T-helper 1 cell treated with Interleukin-12 subunit alpha and Interleukin-12 subunit beta and Interleukin-4 antibody, amounts not matched to agents 30 μg/mL and 1 μg/mL, for 36 hours (primary cell): ENCODE results near the gene HORMAD1.
"Not testable (repeated sequence)": the region's sequence is repeated elsewhere in the genome, so short reads cannot be mapped to it uniquely, and the experiment has no call there.

ENCODE experiments used
- H3K27ac Mint-ChIP-seq: one replicate; pipeline ENCODE4 v1.8.0; 2021; ENCODE audit warnings: mild to moderate bottlenecking, mixed read lengths
- H3K27me3 Mint-ChIP-seq: one replicate; pipeline ENCODE4 v1.8.0; 2021; ENCODE audit warnings: low read depth, mixed read lengths
- H3K36me3 Mint-ChIP-seq: one replicate; pipeline ENCODE4 v1.8.0; 2021; ENCODE audit warnings: low read depth, mixed read lengths
- H3K4me1 Mint-ChIP-seq: one replicate; pipeline ENCODE4 v1.8.0; 2021; ENCODE audit warnings: low read depth, mixed read lengths
- H3K4me3 Mint-ChIP-seq: one replicate; pipeline ENCODE4 v1.8.0; 2021; ENCODE audit warnings: mild to moderate bottlenecking, moderate library complexity, mixed read lengths
- H3K9me3 Mint-ChIP-seq: one replicate; pipeline ENCODE4 v1.8.0; 2021; ENCODE audit warnings: mixed read lengths

HORMAD1 gene, protein sequence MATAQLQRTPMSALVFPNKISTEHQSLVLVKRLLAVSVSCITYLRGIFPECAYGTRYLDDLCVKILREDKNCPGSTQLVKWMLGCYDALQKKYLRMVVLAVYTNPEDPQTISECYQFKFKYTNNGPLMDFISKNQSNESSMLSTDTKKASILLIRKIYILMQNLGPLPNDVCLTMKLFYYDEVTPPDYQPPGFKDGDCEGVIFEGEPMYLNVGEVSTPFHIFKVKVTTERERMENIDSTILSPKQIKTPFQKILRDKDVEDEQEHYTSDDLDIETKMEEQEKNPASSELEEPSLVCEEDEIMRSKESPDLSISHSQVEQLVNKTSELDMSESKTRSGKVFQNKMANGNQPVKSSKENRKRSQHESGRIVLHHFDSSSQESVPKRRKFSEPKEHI

DNA sequence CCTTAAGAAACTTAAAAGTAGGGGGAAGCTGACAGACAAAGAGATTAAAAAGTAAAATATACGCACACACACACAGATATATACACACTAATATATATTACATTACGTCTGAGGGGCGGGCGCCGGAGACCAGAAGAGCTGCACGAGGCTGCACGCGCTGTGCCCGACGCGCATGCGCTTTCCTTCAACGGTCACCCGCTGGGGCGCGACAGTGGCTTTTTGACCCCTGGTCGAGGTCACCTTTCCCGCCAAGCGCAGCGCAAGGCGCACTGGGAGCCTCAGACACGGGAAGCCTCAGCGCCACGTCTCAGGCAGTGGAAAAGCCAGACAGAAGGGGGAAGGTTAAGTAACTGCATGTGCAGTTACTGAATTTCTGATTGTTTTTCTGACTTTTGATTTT lies at the start of gene HORMAD1:
Gene HORMAD1, minus strand, starts transcription at position 193 of the 400 bp plus-strand sequence. CDS start 1,390 bp downstream, outside the sequence.
- Mint-ChIP-seq H3K27ac (no peak within 1 kb of the TSS), H3K4me1 (no peaks in the 10 kb centered on the region), H3K36me3 (no peaks in the 10 kb centered on the region), H3K4me3 (no peak within 1 kb of the TSS), H3K27me3 (peaks cover 9% of the 10 kb centered on the region), H3K9me3 (no peaks in the 10 kb centered on the region)

DNA sequence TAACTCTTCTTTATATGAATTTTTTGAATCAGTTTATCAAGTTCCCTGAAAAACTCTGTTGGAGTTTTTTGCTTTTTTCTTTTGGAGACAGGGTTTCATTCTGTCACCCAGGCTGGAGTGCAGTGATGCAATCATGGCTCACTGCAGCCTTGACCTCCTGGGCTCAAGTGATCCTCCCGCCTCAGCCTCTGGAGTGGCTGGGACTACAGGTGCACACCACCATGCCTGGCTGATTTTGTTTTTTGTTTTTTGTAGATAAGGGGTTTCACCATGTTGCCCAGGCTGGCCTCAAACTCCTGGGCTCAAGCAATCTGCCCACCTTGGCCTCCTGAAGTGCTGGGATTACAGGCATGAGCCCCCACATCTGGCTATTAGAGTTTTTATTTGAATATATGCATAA lies 47.0 kb upstream of the HORMAD1 start:
- not testable (repeated sequence) for H3K4me3 Mint-ChIP-seq, H3K27me3 Mint-ChIP-seq, H3K9me3 Mint-ChIP-seq, H3K27ac Mint-ChIP-seq
- Mint-ChIP-seq H3K4me1 (peaks cover 32% of the 10 kb centered on the region), H3K36me3 (peaks cover 13% of the 10 kb centered on the region)

DNA sequence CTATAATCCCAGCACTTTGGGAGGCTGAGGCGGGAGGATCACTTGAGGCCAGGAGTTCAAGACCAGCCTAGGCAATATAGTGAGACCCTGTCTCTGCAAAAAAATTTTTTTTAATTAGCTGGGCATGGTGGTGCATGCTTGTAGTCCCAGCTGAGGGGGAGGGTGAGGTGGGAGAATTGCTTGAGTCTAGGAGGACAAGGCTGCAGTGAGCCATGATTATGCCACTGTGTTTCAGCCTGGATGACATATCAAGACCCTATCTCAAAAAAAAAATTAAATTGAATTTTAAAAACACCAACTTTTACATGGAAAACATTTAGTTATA lies 45.2 kb upstream of the HORMAD1 start:
- H3K9me3 Mint-ChIP-seq, H3K27me3 Mint-ChIP-seq: not testable (repeated sequence)
- Mint-ChIP-seq H3K4me1 (peaks cover 33% of the 10 kb centered on the region), H3K27ac (peak overlapping the region; percentile 91), H3K36me3 (peaks cover 25% of the 10 kb centered on the region), H3K4me3 (peak overlapping the region; percentile 89)

DNA sequence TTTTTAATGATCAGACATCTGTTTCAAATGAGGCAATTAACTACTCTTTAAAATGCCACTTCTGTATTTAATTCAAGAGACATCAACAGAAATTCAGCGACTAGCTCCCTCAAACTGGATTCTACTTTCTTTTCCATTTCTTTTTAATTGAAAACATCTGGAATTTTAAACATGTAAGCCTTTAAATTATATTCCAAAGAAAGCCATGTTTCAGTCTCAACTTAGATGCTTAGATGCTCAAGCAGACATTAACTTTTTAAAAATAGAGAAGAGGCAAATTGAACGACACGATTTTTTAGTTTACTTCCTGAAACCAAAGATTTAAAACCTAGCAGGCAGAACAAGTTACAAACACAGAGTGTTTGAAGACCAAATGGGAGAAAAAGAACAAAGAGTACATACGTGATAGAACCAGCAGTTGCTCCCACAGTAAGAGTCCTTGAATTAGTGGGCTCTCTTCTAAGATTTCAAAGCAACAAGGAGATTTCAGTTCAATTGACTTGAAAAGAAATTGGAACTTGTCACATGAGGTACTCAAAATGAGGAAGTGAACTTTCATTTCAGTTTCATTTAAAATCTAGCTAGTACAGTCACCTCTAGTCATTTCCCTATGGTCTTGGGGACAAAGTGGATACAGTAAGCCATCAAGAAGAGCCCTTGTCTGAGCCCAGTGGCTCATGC lies 44.7 kb upstream of the HORMAD1 start, which contains the start of gene CTSS:
Gene CTSS, minus strand, starts transcription at position 483 of the 681 bp plus-strand sequence. CDS start 1,015 bp downstream, outside the sequence.
- Mint-ChIP-seq H3K27me3 (no peaks in the 10 kb centered on the region), H3K4me1 (peaks cover 31% of the 10 kb centered on the region), H3K4me3 (peak within 1 kb of the TSS; percentile 89), H3K9me3 (no peaks in the 10 kb centered on the region), H3K36me3 (peaks cover 29% of the 10 kb centered on the region), H3K27ac (peak within 1 kb of the TSS; percentile 91)

DNA sequence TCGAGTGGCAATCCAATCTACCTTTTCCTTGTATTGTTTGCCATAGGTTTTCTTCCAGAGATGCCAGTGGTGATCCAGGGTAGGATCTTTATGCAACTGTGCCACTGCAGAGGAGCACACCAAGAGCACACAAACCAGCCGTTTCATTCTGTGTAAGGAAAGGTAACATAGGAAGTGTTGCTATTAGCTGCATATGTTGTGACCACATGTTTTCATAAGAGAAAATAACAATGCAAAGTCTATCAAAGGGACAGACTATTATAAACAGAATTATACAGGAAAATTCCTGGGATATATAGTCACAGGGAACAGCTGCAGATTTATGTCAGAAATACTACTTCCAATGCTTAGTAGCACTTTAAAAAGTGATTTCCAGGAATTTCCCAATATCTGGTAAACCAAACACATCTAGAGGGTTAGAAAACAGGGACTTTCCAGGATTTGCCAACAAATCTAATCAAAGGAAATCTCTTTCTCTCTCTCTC lies 44.0 kb upstream of the HORMAD1 start:
- H3K27ac Mint-ChIP-seq: peak overlapping the region; percentile 91
- H3K27me3 Mint-ChIP-seq: no peaks in the 10 kb centered on the region
- peaks cover 33% of the 10 kb centered on the region for H3K36me3 Mint-ChIP-seq
- H3K4me1 Mint-ChIP-seq: peaks cover 33% of the 10 kb centered on the region
- peak overlapping the region; percentile 89 for H3K4me3 Mint-ChIP-seq
- no peaks in the 10 kb centered on the region for H3K9me3 Mint-ChIP-seq

DNA sequence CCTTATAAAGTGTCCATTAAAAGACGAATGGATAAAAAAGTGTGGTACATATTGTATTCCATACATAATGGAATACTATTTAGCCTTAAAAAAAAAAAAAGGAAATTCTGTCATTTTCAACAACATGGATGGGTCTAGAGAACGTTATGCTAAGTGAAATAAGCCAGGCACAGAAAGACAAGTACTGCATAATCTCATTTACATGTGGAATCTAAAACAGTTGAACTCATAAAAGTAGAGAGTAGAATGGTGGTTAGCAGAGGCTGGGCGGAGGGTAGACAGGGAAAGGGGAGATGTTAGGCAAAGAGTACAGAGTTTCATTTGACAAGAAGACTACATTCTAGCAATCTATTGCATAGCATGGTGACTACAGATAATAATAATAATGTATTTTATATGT lies 42.3 kb upstream of the HORMAD1 start:
- Mint-ChIP-seq H3K4me3 (peak overlapping the region; percentile 3), H3K27ac (no peak overlapping the region), H3K4me1 (peaks cover 33% of the 10 kb centered on the region)

DNA sequence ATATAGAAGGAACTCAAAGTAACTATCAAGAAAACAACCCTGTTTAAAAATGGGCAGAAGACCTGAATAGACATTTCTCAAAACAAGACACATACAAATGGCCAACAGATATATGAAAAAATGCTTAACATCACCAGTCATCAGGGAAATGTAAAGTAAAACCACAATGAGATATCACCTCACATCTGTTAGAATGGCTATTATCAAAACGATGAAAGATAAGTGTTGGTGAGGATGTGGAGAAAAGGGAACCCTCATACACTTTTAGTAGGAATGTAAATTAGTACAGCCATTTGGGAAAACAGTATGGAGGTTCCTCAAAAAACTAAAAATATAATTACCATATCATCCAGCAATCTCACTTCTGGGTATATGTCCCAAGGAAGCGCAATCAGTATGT lies 41.9 kb upstream of the HORMAD1 start:
- Mint-ChIP-seq H3K27me3 (no peaks in the 10 kb centered on the region), H3K36me3 (peaks cover 36% of the 10 kb centered on the region), H3K4me1 (peaks cover 33% of the 10 kb centered on the region), H3K4me3 (peak overlapping the region; percentile 3), H3K9me3 (no peaks in the 10 kb centered on the region), H3K27ac (no peak overlapping the region)

More for the DNA sequence above, 42.3 kb upstream of the HORMAD1 start:
- Mint-ChIP-seq H3K36me3 (peaks cover 36% of the 10 kb centered on the region), H3K9me3 (no peaks in the 10 kb centered on the region), H3K27me3 (no peaks in the 10 kb centered on the region)

DNA sequence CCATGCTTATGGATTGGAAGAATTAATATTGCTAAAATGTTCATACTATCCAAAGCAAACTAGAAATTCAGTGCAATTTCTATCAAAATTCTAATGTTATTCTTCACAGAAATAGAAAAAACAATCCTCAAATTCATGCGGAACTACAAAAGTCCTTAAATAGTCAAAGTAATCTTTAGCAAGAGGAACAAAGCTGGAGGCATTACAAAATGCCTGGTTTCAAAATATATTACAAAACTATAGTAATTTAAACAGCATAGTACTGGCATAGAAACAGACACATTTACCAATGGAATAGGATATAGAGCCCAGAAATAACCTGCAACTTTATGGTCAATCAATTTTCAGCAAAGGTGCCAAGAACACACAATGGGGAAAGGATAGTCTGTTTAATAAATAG lies 41.1 kb upstream of the HORMAD1 start:
- Mint-ChIP-seq H3K27me3 (no peaks in the 10 kb centered on the region), H3K4me1 (peaks cover 33% of the 10 kb centered on the region), H3K27ac (no peak overlapping the region), H3K9me3 (no peaks in the 10 kb centered on the region), H3K36me3 (peaks cover 39% of the 10 kb centered on the region), H3K4me3 (no peak overlapping the region)

DNA sequence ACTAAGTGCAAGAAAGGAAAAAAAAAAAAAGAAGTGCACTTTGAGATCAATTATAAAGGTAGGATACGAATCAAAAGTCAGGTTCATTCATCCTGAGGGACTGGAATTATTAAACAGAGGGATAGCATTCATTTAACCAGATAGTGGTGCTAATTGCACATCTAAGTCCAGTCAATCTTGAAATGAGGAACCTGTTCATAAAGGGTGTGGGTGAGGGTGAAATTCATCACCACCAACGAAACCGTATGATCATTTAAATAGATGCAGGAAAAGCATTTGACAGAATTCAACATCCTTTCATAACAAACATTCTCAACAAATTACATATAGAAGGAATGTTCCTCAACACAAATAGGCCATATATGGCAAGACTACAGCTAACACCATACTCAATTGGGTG lies 39.3 kb upstream of the HORMAD1 start:
- Mint-ChIP-seq H3K36me3 (peaks cover 40% of the 10 kb centered on the region), H3K9me3 (no peaks in the 10 kb centered on the region), H3K27ac (no peak overlapping the region), H3K4me1 (peaks cover 27% of the 10 kb centered on the region), H3K27me3 (no peaks in the 10 kb centered on the region), H3K4me3 (no peak overlapping the region)

DNA sequence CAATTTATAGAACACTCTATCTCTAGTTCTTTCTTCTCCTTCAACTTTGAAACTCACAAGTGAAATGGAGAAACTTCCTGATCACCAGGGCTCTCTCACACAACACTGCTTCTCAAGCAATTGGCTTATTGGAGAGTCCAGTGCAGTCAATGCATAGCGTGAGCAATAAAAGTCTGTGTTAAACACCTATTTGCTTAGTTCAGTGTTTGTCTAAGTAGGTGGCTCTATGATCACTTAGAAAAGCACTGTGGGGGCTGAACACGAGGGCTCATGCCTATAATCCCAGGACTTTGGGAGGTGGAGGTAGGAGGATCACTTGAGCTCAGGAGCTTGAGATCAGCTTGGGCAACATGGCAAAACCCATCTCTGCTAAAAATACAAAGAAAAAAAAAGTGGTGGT lies 32.7 kb upstream of the HORMAD1 start:
- Mint-ChIP-seq H3K36me3 (peaks cover 34% of the 10 kb centered on the region), H3K4me1 (peaks cover 13% of the 10 kb centered on the region), H3K27ac (no peak overlapping the region), H3K27me3 (no peaks in the 10 kb centered on the region), H3K4me3 (no peak overlapping the region), H3K9me3 (no peaks in the 10 kb centered on the region)

DNA sequence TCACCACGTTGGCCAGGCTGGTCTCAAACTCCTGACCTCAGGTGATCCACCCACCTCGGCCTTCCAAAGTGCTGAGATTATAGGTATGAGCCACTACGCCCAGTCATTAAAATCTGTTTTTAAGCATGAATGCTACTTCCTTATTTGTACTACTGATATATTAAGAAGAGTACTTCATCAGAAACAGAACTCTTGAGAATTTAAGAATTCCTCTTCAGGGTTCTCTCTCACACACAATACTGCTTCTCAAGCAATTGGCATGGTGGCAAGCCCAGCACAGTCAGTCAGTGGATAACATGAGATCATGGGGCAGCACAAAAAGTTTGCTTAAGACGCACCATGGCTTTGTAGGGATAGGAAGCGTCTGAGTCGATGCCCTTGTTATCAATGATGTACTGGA lies 30.7 kb upstream of the HORMAD1 start:
- Mint-ChIP-seq H3K4me3 (no peak overlapping the region), H3K9me3 (no peaks in the 10 kb centered on the region), H3K27me3 (no peaks in the 10 kb centered on the region), H3K36me3 (peaks cover 32% of the 10 kb centered on the region), H3K4me1 (peaks cover 13% of the 10 kb centered on the region), H3K27ac (no peak overlapping the region)

DNA sequence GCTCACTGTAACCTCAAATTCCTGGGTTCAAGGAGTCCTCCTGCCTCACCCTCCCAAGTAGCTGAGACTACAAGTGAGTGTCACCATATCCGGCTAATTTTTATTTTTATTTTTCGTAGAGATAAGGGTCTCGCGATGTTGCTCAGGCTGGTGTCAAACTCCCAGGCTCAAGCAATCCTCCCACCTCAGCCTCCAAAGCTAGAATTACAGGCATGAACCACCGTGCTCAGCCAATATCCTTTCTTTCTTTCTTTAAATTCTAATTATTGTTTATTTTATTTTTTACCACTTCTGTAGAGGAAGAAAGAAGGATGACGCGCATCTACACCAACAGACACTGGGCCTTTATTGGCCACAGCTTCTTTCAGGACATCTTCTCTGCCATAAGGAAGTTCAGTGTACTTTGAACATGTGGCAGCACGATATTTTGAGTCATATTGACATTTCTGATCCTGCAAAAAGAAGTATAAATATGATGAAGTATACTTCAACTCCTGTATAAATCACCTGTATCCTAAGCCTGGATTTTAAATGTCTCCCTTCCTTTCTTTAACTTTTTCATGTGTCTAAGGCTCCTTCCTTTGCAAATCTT lies 29.1 kb upstream of the HORMAD1 start:
- Mint-ChIP-seq H3K4me3 (no peak overlapping the region), H3K27me3 (no peaks in the 10 kb centered on the region), H3K27ac (no peak overlapping the region)

DNA sequence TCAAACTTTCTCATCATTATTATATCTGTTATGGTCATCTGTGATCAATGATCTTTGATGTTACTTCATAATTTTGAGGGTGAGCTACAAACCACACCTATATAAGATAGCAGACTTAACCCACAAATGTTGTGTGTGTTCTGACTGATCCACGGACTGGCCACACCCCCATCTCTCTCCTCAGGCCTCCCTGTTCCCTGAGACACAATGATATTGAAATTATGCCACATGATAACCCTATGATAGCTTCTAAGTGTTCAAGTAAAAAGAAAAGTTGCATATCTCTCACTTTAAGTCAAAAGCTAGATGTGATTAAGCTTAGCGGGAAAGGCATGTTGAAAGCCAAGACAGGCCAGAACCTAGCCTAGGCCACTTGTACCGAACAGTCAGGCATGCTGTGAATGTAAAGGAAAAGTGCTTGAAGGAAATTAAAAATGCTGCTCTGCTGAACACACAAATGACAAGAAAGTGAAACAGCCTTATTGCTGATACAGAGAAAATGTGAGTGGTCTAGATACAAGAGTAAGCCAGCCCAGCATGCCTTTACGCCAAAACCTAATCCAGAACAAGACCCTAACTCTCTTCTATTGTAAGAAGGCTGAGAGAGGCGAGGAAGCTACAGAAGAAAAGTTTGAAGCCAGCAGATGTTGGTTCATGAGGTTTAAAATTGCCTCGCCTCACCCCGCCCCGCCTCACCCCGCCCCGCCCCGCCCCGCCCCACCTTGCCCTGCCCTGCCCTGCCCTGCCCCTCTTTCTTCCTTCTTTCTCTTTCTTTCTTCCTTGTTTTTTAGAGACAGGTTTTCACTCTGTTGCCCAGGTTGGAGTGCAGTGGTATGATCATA lies 28.4 kb upstream of the HORMAD1 start:
- H3K27me3 Mint-ChIP-seq: no peaks in the 10 kb centered on the region
- H3K27ac Mint-ChIP-seq: no peak overlapping the region
- H3K4me3 Mint-ChIP-seq: no peak overlapping the region
- no peaks in the 10 kb centered on the region for H3K9me3 Mint-ChIP-seq
- H3K36me3 Mint-ChIP-seq: peaks cover 28% of the 10 kb centered on the region
- peaks cover 13% of the 10 kb centered on the region for H3K4me1 Mint-ChIP-seq

More for the DNA sequence above, 29.1 kb upstream of the HORMAD1 start:
- peaks cover 28% of the 10 kb centered on the region for H3K36me3 Mint-ChIP-seq
- no peaks in the 10 kb centered on the region for H3K9me3 Mint-ChIP-seq
- H3K4me1 Mint-ChIP-seq: peaks cover 13% of the 10 kb centered on the region

DNA sequence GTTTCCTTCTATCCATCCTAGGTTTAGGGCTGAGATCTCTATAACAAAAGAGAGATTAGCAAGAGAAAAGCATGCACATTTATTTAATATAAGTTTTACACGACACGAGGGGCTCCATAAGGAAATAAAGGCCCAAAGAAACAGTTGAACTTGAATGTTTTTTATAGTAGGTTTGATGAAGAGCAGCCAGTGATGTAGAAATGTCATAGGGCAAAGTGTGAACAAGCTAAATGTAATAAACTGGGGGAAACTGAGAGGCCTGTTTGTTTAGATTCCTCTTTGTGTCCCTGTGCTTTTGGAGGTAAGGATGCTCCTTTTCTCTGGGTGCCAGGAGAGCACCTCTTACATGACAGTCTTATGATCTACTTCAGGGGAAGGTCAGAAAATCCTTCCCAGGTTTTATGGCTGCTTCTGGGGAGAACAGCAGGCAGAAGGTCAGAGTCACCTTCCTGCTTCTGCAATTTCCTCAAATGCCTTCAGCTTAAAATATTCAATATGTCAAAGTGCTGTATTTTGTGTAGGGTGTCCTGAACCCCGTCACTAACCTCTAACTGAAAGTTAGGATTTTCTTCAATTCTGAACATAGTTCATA lies 9.5 kb upstream of the HORMAD1 start:
- H3K27ac Mint-ChIP-seq: no peak overlapping the region
- H3K4me3 Mint-ChIP-seq: no peak overlapping the region
- H3K27me3 Mint-ChIP-seq: no peaks in the 10 kb centered on the region
- H3K9me3 Mint-ChIP-seq: no peaks in the 10 kb centered on the region
- no peaks in the 10 kb centered on the region for H3K4me1 Mint-ChIP-seq
- H3K36me3 Mint-ChIP-seq: peaks cover 16% of the 10 kb centered on the region
